Cerebellar nuclear complex (tissue), 1 donor: ENCODE measurements around the gene CST4.
"Not testable (repeated sequence)": the region's sequence is repeated elsewhere in the genome, so short reads cannot be mapped to it uniquely, and the experiment has no call there.

ENCODE experiments used
- DNase-seq, 2 experiments: peaks; one replicate each; lab custom pipeline; 2025; lab: John Stamatoyannopoulos, UW

Gene CST4

DNA sequence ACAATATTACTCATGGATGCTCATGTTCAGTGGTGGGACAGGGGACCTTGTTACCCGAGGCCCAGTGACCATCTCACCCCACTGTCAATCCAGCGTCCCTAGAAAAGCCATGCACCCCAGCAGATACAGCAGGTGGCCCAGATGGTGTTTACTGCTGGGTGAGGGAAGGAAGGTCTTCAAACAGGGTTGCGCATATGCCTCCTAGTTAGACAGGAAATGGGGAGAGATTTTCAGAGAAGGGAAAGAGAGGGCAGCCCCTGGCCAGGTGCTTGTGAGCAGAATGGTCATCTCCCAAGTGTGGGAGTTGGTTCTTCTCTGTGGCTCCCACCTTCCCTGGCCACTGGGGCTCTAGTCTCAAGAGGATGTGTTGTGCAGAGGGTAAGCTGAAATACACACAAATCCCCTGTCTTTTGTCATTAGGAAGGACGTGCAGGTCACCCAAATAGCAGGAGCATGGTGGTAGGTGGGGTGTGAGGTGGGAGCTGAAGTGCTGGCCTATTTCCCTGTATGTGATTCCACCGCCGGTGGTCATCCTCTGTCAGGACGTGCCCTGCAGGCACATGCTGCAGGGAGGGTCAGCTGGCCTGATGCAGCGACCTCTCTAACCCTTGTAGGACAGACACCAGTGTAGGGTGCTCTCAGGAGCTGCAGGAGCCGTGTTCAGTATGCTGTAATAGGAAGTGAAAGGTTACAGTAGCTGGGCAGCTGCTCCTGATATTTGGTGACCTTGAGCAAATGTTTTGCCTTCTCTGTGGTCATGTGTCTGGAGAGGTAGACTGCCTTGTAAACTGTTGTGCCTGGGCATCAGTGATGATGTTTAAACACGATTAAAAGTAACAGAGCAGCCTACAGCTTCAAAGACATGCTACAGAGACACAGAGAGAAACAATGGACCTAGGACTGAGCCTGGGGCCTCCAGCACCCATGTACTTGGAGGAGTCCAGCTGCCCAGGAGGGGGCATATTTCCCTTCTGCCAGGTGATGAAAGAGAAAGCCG, 47.9 kb downstream of the CST4 start:
- no peak for DNase-seq

DNA sequence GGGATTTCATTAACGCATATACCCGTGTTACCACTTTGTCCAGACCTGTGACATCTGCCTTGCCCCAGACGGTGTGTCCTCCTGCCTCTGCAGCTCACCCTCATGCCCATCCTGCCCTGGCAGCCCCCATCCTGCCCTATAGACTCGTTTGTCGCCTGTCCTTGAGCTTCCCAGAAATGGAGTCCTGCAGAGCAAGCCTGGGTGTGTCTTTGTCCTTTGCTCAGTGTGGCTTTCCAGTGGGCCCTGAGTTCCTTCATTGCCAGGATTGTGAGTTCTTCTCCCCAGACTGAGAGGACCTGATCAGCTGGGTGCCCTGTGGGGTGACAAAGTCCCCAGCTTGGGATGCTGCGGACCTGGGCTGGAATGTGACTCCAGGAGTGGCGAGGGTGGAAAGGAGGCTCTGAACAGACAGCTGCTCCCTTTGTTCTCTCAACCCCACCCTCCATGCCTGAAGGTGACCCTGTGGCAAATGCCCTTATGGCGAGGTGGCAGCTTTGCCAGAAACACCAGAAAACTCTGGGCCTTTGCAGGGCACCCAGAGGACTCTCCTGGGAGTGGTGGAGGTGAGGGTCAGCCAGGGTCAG, 48.7 kb downstream of the CST4 start:
- no peak for DNase-seq

DNA sequence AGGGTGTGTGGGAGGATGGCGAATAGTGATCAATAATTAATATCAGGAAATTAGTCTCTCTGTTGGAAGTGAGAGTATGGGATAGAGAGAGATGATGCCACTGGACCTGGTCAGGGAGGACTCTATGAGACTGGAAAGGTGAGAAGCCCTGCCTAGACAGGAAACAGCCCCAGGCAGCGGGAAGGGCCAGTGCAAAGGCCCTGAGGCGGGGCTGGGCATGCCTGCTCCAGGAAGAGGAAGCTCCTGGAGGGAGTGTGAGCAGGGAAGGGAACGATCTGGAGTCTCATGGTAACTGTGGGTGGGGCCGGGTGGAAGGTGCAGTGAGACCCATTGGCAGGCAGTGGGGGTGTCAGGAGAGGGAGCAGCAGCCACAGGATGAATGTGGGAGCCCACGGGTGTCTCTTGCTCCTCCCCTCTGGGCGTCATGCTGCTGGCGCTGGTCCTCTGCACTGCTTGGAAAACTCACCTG, 49.3 kb downstream of the CST4 start:
- DNase-seq = no peak

DNA sequence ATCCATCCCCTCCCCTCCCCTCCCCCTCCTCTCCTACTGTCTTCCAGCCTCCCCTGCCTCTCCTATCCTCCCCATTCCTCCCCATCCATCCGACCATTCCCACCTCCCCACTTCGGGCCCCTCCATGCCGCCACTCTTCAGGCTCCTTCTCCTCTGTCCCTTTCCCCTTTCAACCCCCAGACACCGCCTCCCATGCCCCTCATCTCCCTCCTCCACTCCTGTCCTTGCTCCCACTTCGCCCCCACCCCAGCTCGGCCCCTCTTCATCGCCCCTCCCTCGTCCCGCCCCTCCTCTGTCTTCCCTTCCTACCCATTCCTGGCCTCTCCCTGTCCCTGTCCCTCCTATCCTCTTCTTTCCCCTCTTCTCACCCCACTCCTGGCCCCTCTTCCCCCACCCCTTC, 50.5 kb downstream of the CST4 start:
- DNase-seq = no peak

DNA sequence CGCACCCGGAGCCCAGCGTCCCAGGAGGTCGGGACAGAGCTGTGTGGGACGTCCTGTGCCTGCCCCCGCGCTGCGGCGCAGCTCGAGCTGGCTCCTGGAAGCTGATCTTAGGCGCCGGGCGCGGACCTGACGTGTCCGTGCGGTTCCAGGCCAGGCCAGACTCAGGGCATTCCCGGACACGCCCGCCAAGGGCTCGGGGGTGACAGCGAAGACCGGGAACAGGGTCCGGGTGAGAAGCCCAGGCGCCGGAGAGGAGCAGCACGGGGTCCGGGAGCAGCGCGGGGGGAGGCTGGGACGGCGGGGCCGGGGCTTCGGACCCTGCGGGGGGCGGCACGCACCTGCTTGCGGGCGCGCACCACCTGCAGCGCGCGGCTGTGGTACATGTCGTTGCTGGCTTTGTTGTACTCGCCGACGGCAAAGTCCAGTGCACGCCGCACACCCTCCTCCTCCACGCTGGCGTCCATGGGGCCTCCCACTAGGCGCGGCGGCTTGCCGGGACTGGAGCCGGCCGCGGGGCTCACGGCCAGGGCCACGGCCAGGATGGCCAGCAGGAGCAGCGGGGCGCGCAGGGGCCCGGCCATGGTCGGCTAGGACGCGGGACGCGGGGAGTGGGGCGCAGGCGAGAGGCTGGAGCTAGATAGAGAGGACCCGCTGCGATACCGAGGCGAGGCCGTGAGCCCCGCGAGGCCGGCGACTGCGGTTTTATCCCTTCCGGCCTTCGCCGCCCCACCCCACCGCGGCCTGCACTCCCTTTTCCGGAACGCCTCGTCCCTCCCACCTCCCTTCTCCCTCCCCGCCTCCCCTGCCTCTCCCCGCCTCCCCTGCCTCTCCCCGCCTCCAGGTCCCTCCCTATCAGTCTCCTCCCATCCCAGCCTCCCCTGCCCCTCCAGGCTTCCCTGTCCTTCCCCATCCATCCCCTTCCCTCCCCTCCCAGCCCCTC, 51.3 kb downstream of the CST4 start, which contains the start of gene CST3:
TSS of gene CST3 (minus strand) at position 674 of the 940 bp plus-strand sequence. CDS start at position 581, 93 bp downstream.
- no peak for DNase-seq

DNA sequence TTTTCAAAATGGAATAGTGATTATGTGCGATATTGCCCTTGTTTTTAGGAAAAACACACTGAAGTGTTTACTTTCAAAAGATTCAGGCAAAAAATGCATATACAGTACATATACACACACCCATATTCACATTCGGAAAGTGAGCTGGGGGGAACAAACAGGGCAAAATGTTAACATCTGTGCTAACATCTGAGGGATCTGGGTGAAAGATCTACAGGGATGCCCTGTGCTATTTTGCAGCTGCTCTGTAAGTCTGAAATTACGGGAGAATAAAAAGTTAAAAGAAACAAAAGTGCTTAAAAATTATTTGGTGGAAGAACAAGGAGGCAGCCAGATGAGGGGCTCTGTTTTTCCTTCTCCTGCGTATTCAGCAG, 51.9 kb downstream of the CST4 start:
- DNase-seq = no peak

DNA sequence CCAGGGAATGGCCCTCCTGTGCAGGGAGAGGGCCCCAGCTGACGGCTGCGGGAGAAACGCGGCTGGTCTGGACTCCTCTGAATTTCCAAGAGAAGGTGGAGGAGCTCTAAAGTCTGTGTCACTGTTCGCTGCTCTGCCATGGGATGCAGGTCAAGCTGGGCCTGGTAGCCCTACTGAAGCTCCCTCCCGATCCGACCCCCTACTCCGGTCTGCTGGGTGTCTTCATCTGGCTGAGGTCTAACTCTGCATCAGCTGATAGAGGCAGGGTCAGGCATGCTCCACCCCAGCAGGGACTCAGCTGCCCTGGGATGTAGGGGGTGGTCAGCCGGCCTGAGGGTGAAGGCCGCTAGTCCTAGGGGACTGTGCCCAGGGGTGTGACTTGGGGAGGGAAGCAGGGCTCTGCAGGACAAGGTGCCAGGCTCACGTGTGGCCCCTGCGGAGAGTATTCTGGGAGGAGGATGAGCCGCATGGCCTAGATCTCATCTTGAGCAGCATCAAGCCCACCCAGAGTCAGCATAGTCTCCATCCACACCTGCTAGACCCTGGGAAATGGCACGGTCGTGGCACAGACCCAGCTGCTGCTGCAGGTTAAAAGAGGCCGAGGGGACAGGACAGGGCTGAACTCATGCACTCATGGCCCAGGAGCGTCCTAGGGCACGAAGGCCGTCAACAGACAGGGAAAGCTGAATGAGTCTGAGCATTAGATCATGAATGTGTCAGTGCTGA, 52.5 kb downstream of the CST4 start:
- no peak for DNase-seq

DNA sequence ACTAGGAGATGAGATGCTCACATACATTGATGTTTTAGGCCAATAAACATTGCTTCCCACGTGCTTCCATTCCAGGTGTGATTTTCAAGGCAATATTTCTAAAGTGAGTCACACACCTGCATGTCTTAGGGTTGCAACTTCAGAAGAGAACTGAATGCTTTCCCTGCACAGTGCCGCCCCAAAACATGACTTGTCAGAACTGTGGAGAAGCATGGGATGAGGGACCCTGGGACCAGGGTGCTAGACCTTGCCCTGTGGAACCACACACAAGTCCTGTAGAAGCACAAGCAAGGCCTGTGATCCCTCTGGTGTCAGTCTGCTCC, 53.1 kb downstream of the CST4 start:
- DNase-seq = not testable (repeated sequence)
